Limb (tissue), 2 donors: ENCODE data around the gene B9D1.

Experiments
- DNase-seq, 2 donors: peaks; one replicate each; pipeline ENCODE4 v3.0.0-alpha.2; 2016; ENCODE audit errors: extremely low spot score in 2 of 2

The B9D1 gene, protein sequence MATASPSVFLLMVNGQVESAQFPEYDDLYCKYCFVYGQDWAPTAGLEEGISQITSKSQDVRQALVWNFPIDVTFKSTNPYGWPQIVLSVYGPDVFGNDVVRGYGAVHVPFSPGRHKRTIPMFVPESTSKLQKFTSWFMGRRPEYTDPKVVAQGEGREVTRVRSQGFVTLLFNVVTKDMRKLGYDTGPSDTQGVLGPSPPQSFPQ

DNA sequence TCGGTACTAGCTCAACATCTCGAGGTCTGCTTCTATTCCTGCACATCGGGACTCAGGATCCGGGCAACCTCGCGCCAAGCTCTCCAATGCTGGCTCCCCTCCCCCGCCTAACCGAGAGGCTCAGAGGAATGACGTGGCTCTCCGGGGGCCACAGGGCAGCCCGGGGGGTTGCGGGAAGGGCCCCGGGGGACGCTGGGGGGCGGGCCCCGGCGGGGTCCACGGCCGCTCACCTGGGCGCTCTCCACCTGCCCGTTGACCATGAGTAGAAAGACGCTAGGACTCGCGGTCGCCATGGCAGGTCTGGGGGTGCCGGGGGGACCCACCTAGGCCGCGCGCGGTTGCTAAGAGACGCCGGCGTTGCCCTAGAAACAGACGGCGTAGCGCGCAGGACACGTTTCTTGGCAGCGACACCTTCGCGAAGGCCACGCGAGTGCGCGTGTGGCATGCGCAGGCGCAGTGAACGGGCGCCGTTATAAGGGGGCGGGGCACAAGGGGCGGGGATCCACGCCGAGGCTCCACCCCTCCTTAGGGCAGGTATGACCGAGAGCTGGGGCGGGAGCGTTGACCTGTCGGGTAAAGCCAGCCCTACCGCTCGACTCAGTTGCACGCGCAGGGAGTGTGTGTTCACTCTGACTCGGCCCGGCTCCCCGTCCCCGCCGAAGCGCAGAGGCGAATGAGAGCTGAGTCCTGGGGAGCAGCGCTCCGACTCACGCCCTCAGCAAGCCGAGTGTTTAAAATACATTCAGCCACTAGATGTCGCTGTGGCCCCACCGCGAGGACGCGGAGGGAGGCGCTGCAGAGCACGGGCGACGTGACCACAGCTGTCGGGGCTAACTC is at the start of gene B9D1:
B9D1 (minus strand) TSS at position 447 of the 837 bp plus-strand sequence; CDS start at position 293, 154 bp downstream.
- DNase-seq = peak; percentile 91 to 97

DNA sequence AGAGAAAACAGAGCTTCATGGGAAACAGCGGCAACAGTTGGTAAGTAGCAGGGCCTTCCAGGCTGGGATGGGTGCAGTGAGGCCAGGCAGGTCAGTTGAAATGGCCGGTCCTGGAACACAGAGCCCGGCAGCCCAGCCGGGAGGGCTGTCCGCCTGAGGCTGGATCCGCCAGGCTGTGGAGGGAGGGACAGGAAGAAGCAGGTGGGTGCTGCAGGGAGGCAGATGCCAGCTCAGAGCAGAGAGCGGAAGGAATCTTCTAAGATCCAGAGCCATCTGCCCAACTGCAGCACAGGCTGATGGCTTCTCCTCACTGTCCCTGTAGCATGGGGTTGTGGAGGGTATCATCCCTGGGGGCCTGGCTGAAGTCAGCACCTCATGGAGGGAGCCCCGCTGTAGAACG is 49.1 kb upstream of the B9D1 start:
- DNase-seq = no peak

DNA sequence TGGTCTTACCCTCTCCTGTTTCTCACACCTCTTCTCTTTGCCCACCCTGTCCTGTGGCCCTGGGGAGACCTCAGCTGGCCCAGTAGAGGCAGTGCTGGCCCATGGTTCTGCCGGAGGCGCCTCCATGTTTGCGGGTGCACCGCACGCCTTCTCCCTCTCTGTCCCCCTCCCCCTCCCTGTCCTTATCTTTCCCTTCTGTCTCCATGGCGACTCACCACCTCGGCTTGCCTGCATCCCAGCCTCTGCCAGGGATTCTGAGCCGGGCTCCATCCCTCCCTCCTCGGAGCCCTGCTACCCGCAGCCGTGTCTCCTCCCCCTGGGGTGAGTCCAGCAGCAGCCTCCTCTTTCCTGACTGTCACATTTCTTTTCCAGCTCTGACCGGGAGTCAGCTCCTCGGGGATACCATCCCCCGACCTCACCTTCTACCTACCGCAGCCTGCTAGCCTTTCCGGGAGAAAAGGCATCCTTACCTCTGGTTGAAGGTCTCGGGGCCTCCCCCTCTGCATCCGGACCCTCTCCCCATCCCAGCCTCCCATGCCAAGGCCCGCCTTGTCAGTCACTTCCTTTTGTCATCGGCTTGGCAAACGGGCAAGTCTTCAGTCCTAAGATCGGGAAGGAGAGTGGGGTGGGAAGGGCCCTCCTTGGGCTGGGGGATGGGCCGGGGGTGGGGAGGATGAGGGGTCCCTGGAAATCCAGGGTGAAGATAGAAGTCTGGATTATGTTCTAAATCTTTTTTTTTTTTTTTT is 48.5 kb upstream of the B9D1 start, which contains the start of gene RNF112:
RNF112 (plus strand) TSS at position 358 of the 746 bp plus-strand sequence; CDS start at position 535, 177 bp downstream.
- DNase-seq = peak in 1 of 2 donors; percentile 61

DNA sequence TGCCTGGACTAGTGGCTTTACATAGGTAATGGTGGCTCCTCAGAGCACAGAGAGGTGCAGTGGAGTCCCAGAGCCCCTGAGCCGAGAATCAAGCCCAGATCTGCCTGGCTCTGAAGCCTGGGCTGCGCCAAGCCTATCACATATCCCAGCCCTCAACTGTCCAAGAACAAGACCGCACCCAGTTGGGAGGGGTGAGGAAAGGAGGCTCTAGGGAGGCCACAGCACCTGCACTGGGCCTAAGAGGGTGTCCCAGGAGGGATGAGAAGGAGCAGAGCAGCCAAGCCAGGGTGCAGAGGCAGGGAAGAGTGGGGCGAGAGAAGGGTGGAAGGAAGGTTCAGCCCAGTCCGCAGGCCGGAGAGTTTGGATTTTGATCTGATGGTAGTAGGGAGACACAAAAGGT is 47.6 kb upstream of the B9D1 start:
- no peak for DNase-seq

DNA sequence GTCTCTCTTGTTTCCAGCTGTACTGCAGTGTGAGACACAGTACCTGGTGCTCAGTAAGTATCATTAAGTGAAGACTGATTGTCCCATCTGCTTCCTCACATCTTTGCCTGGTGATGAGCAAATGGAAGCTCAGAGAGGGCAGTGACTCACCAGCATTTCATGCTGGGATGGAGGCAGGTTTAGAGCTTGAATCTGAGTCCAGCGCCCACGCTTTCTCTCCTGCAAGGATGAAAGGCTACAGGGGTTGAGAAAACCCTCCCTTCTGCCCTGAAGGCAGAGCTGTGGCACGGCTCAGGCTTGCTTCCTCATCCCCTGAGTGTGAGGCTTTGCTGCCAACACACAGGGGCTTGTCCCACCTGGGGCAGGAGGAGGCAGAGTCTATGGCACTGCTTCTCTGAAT is 47.0 kb upstream of the B9D1 start:
- DNase-seq = no peak

DNA sequence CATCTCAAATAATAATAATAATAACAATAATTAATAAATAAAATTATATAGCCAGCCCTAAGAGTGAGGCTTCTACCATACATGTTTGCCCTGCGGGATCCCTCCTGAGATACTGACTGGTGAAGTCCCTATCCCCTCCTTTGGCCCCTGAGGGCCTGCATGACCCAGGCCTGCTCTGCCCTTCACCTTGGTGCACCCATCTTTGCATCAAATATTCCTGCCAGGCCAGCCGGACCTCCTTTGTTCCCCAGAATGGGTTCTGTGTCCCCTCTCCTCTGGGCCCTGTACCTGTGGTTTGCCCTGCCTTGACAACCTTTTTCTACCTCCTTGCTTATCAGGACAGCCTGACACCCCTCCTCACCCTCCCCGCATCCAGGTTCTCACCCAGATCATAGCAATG is 46.5 kb upstream of the B9D1 start:
- DNase-seq = no peak

DNA sequence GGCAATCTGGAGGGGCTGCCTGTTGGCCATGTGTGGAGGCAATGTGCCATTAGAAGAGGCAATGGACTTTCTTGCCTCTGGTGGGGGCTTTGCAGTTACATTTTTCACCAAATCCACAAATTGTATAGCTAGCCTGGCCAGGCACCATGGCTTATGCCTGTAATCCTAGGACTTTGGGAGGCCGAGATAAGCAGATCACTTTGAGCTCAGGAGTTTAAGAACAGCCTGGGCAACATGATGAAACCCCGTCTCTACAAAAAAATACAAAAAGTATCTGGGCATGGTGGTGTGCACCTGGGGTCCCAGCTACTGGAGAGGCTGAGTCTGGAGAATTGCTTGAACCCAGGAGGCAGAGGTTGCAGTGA is 45.8 kb upstream of the B9D1 start:
- DNase-seq = no peak

DNA sequence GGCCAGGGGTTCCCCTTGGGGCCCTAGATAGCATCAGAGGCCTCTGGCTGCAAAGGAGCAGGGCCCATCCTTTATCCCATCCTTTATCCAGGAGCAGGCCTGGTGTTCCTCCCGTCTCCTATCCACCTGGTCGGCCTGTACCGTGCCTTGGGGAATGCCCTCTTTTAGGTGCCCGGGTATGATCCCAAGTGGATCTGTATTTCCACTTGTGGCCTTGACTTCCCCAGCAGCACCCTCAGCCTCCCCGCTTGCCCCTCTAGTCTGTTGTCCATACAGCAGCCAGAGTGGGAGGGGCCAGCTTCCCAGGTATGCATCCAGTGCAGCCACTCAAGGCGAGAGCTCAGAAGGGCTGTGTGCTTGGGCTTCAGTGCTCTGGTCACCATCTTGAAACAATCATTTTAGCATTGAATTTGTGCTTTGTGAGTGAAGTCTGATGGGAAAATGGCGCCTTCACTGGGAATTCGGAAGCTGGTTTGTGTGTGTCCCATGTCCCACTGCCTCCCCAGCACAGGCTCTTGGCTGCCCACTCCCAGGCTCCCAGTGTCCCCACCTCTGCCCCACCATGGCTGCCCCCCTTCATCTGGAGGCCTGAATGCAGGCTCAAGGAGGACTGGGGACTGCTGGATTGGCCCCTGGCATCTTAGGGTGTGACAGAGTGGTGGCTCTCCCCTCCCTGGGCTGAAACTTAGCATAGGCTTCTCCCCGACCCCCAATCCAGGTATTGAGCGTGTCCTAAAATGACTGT is 45.2 kb upstream of the B9D1 start:
- DNase-seq = no peak

DNA sequence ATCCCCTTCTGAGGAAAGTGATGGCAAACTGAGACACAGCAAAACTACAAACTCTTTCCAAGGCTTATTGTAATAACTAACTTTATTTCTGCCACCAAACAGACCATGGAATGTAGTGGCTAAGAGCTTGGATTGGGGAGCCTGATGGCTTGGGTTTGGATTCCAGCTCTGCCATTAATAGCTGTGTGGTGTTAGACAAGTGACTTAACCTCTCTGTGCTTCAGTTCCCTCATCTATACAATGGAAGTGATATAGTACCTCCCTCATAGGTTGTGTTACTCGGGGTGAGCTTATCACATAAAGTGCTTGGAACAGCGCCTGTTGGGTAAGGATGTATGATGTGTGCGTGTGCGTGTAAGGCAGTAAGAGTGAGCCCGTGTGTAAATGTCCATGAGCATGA is 42.6 kb upstream of the B9D1 start:
- no peak for DNase-seq

DNA sequence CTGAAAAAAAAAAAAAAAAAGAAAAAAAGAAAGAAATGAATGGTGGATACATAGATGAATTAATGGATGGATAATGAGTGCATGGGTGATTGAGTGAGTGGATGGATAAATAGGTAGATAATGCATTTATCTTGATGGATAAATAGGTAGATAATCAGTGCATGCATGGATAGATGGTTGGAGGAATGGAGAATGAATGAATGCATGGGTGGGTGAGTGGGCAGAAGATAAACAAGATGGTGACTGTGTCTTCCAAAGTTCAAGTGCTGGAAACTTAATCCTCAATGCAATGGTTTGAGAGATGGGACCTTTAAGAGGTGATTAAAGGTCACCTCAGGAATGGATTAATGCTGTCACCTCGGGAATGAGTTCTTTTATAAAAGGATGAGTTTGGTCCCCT is 41.7 kb upstream of the B9D1 start:
- no peak for DNase-seq

DNA sequence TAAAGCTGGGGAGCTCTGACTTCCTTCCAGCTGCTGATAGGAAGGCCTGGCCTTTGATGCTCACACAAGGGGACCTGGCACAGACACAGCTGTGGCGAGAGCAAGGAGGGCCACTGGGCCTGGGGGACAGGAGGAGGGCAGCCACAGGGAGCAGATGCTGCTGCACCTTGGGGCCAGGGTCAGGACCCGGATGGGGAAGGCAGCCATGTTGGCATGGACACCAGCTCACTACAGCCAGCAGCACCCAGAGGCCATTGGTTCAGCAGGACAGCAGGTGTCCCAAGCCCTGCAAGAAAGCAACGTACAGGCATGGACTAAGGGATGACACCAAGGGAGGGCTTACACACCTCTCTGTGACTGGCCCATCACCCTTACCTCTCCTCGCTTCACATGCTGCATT is 40.5 kb upstream of the B9D1 start:
- DNase-seq = no peak

DNA sequence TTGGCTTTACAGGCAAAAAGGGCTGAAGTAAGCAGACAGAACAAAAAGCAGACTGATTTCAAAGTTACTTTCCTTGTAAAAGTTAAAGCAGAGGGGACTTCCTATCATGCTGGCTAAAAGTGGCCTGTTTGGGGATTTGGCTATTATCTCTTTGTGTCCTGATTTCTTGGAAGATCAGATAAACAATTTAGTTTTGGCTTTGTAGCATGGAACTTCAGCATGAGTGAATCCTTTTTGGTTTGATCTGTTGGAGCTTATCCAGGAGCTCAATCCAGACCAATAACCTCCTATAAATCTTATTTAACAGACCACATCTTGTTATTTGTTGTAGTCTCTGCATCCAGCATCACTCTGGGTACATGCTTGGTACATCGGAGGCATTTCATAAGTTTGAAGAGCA is 39.6 kb upstream of the B9D1 start:
- DNase-seq = no peak

DNA sequence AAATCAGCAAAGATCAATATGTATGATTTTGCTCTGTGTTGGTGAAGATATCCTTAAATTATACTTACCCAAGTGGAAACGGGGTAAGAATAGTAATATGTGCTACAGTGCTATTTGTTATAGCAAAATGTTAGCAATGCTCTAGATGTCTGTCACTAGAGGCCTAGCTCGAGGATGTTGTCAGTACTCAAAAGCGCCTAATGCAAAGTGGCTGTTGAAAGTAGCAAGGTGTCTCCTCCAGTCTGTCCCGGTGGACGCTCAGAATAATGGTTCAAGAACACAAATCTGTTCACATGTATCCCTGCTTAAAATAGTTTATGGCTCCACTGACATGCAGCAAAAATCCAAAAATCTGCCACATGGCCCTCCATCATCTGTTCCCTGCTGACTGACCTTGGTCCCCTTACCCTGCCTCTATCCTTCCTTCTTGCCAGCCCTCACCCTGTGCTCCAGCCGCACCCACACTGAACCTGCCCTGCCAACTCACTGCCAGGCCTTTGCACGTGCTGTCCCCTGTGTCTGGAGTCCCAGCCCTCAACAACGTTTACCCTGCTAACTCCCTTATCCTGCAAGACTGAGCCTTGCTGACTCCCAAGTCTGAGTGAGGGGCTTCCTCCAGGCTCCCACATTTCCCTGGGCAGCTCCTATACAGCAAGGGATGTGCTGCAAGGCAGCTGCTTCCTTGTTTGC is 38.9 kb upstream of the B9D1 start:
- DNase-seq = no peak

DNA sequence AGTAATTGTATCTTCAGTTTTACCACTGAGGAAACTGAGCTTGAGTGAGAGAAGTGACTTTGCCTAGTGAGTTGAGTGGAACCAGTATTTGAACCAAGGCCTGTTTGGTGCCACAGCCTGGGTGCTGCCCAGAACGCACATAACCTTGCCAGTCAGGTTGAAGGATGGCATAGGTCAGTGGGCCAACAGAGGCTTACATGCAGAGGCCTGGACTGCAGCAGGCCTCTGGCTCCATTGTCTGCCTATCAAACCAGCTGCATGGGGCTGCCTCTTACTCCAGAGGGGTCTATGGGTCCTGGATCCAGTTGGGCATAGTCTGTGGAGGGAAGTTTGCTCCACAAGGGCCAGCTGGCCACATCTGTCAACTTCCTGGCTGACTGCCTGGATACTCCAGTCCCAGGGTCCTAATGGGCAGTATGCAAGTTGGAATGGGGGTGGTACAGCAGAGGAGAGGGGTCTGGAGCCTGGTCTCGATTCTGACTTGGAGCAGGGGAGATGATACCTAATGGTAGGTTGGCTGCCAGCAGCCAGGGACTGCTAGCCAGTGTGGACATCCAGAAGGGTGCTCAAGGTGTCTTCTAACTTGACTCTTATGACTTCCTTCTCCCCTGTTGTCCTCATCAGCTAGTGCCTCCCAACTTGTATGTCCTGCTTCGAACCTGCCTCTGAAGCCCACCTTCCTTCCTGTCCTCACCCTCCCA is 37.4 kb upstream of the B9D1 start:
- DNase-seq = peak; percentile 60 to 64

DNA sequence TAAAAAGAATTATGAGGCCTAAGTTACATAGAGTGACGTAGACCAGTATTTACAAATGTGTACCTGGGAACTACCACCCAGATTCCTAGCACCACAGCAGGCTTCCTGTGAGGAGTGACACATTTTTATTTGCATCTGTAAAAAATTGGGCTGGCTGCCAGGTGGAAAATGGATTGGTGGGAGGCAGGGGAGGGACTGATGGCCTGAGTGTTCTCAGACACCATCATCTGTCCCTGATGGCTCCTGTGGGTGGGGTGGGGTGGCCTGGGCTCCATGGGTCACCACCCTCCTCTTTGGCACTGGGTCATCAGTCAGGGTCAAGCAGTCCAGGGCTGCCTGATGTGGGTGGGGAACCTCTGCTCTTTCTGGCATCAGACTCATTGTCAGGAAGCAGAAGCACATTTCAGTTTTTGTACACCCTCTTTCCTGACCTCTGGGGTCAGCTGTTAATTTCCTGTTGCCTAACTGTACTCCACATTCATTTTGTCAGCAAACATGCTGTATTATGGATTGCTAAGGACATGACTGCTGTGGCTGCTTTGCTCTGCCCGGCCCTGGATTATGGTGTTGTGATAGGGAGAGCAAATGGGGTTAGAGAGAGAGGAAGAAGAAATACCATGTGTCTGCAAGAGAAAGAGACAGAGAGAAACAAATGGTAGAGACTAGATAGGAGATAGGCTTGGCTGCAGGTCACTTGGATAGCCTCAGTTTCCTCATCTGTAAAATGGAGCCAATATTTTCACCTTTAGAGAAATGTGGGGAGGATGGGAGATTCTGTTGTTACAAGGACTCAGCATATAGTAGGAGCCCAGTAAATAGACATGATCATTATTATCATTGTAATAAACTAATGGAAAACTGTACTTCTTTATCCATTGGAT is 36.0 kb upstream of the B9D1 start:
- no peak for DNase-seq

DNA sequence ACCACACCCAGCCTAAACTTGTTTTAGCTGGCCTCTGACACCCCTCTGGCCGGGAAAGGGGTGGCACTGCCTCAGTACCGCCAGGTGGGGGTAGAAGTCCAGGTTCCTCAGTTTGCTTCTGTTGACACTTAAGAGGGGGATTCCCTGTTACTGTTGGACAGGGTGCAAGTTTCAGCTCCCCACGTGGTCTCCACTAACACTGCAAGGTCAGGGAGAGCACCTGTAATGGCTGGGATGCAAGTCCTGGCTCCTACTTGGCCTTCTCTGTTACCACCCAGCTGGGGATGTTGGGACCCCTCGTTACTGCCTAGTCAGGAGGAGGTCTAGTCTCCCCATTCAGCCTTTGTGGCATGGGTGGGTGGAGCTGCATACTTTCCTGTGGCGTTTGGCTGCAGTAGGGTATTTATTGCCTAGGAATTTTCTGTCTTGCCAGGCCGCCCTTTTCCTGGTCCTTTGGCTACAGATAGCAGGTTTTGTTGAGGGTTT is 35.1 kb upstream of the B9D1 start:
- DNase-seq = no peak

DNA sequence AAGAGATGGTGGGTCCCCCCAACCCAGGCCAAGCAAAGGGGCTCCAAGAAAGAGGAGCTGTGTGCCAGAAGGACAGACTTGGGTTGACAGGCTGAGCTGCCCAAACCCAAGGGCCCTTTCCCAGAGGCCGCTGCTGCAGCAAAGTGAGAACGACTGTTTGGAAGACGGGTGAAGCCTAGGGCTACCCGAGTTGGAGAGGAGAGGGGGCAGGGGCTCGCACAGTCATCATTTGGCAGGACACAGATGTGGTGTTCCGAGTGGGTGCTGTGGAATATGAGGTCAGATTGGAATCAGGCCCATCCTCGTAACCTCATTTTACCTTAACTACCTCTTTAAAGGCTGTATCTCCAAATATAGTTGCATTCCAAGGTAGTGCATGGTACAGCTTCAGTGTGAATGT is 29.8 kb upstream of the B9D1 start:
- DNase-seq = no peak

DNA sequence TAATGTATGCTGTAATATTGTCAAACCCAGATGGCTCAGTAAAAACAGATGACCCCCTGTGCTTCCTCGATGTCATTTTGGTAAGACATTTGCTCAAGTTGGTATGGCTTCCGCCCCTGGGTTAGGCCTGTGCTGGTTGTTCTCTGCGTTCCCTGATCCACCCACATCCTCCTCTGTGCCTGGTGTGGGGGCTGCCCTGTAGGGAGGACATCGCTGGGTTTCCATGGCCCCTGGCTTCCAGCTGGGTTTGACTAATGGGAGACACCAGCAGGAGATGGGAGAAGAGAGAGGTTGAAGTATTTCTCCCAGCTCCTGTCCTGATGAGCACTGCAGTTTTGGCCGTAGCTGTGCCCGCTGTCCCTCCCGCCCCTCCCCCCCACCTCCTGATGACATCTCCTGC is 28.9 kb upstream of the B9D1 start:
- DNase-seq = no peak

DNA sequence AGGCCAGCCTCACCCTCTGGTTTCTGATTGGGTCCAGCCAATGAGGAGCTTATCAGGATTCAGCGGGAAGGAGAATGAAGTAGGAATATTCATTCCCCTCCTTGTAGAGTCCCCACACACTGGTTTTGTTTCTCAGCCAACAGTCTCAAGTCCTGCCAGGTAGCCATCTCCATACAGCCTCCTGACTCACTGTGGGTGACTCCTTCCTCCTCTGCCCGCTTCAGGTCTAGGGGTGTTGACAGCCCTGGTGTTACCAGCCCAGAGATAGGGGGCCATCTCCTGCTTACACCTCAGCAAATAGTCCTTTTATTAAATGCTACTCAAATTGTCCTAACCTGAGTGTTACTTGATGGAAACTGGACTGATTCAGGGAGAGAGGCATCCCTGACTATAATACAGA is 28.4 kb upstream of the B9D1 start:
- DNase-seq = no peak
